Tibial artery (tissue), 4 donors: Measurements from ENCODE around the gene BAG5.
A peak's percentile ranks its signal among the peaks of the same experiment; 100 is the strongest.

Source experiments
- DNase-seq, 2 donors: peaks; one replicate each; pipeline ENCODE4 v3.0.0-alpha.2; 2019
- H3K27ac ChIP-seq, 2 donors: fragments of 200-600 bp; sonication (generic) in 1 of 2; 1 replicate in 1 of 2; 2 replicates in 1 of 2; pipeline ENCODE4 v1.5.1; 2018 to 2019; ENCODE audit warnings: mild to moderate bottlenecking in 1 of 2
- H3K27me3 ChIP-seq, 2 donors: fragments of 200-600 bp; sonication (generic) in 1 of 2; one replicate each; pipeline versions ENCODE4 v1.5.1 to v1.6.0; 2016 to 2019
- H3K36me3 ChIP-seq, 3 donors: fragments of 200-600 bp; sonication (generic) in 2 of 3; one replicate each; pipeline ENCODE4 v1.5.1; 2016 to 2019; ENCODE audit warnings: mild to moderate bottlenecking in 2 of 3
- H3K4me1 ChIP-seq, 4 donors: fragments of 200-600 bp; sonication (generic) in 2 of 4; 1 replicate in 3 of 4; 2 replicates in 1 of 4; pipeline ENCODE4 v1.5.1; 2016 to 2019
- H3K4me3 ChIP-seq, 2 donors: fragments of 200-600 bp; sonication (generic) in 1 of 2; 1 replicate in 1 of 2; 2 replicates in 1 of 2; pipeline ENCODE4 v1.5.1; 2018 to 2019; ENCODE audit warnings: mild to moderate bottlenecking in 2 of 2
- H3K9me3 ChIP-seq, 3 donors: fragments of 200-600 bp; sonication (generic) in 1 of 3; one replicate each; pipeline ENCODE4 v1.5.1; 2016 to 2019
- intact Hi-C: fragments of 100-400 bp; cut with DNase I; formaldehyde crosslinking; loops from one replicate; pipeline ENCODE4 v1.15.0; 2023; ENCODE audit warnings: low total_unique reads
- TF ChIP-seq, protein P1 (sequence below), 2 experiments: fragments of 200-600 bp in 1 of 2; fragments of 450-650 bp in 1 of 2; IDR thresholded peaks; one replicate each; pipeline ENCODE4 v1.5.1; 2017 to 2019; ENCODE audit warnings: antibody characterized with exemption in 2 of 2, mild to moderate bottlenecking in 1 of 2, moderate library complexity in 1 of 2

BAG5 gene

DNA sequence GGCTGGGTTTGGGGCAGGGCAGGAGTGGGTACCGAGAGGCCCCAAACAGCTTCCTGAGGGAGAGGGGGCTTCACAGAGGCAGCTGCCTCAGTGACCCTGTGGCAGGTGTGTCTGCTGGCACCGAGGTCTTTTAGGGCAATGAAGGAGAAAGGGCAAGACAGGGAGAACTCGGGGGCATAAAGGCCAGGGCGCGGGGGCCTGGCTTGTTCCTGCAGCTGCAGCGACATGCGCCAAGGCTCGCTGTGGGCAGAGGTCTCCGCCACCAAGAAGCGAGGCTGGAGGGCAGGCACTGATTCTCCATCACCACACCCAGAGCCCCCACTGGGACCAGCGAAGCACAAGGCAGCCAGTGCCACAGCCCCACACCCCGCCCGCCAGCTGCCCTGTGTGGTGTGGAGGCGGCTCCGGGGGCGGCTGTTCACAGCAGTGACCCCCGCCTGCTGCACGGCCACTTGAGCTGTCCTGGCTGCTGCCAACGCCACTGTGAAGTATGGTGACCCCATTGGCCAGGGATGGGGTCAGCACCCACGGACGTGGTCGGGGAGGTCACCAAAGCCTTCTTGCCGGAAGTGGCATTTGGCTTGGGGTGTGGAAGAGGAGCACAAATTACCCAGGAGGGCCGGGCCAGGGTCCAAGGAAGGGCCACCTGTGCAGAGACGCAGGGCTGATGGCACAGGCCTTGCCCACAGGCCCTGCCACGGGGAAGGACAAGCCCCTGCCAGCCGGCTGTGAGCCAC is 16.4 kb downstream of the BAG5 start:
- TF ChIP-seq, protein P1, sequence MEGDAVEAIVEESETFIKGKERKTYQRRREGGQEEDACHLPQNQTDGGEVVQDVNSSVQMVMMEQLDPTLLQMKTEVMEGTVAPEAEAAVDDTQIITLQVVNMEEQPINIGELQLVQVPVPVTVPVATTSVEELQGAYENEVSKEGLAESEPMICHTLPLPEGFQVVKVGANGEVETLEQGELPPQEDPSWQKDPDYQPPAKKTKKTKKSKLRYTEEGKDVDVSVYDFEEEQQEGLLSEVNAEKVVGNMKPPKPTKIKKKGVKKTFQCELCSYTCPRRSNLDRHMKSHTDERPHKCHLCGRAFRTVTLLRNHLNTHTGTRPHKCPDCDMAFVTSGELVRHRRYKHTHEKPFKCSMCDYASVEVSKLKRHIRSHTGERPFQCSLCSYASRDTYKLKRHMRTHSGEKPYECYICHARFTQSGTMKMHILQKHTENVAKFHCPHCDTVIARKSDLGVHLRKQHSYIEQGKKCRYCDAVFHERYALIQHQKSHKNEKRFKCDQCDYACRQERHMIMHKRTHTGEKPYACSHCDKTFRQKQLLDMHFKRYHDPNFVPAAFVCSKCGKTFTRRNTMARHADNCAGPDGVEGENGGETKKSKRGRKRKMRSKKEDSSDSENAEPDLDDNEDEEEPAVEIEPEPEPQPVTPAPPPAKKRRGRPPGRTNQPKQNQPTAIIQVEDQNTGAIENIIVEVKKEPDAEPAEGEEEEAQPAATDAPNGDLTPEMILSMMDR (IDR thresholded peaks at IDR 0.05): no peak
- Histone ChIP-seq H3K9me3 (no peaks in the 10 kb centered on the region), H3K4me3 (no peak overlapping the region), H3K27me3 (no peaks in the 10 kb centered on the region), H3K4me1 (peaks cover 14 to 85% (median 69%) of the 10 kb centered on the region in 4 donors), H3K36me3 (no peaks in the 10 kb centered on the region), H3K27ac (no peak overlapping the region)
- DNase-seq: peak in 1 of 2 donors; percentile 68
- intact Hi-C loops: loop anchor here (2.0 to 10.0 kb wide), 2 partner anchors 27 to 51 kb away; no protein-coding TSS in a partner anchor

DNA sequence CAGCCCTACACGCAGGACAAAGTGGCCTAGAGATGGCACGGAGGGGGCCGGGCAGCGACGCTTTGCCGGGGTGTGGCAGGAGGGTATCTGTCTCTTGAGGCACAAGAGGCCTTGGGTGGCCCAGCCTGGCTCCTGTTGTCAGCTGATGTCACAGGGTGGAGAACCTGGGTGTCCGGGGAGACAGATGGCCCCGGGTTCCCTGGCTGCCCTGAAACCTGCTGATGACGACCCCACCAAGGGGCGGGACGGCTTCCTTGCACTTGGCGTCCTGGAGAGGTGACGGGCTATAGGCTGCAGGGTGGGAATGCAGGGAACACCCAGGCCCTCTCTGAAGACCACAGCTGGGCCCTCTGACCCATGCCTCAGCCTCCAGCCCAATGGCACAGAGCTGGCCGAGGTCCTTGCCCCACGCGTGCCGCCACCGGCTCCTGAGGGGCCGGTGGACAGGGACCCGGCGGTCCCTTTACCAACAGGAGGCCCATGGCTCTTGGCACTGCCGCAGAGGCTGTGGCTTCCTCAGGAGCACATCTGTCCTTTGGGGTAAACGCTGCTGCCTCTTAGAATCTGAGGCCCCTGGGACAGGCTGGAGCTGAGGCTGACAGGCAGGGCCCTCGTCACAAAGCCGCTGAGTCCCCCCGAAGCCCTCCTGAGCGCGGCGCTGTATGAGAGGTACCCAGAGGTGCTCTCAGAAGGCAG is 17.1 kb downstream of the BAG5 start:
- no peaks in the 10 kb centered on the region for H3K27me3 ChIP-seq
- peaks cover 7 to 85% (median 68%) of the 10 kb centered on the region in 4 donors for H3K4me1 ChIP-seq
- intact Hi-C loops: loop anchor here (10.0 kb wide), 1 partner anchor 51 kb away; no protein-coding TSS in a partner anchor
- TF ChIP-seq, protein P1 (IDR thresholded peaks at IDR 0.05): no peak
- peak overlapping the region in 1 of 2 donors; percentile 86 for H3K27ac ChIP-seq
- H3K9me3 ChIP-seq: no peaks in the 10 kb centered on the region
- H3K36me3 ChIP-seq: no peaks in the 10 kb centered on the region
- DNase-seq: peak in 1 of 2 donors; percentile 67
- no peak overlapping the region for H3K4me3 ChIP-seq

DNA sequence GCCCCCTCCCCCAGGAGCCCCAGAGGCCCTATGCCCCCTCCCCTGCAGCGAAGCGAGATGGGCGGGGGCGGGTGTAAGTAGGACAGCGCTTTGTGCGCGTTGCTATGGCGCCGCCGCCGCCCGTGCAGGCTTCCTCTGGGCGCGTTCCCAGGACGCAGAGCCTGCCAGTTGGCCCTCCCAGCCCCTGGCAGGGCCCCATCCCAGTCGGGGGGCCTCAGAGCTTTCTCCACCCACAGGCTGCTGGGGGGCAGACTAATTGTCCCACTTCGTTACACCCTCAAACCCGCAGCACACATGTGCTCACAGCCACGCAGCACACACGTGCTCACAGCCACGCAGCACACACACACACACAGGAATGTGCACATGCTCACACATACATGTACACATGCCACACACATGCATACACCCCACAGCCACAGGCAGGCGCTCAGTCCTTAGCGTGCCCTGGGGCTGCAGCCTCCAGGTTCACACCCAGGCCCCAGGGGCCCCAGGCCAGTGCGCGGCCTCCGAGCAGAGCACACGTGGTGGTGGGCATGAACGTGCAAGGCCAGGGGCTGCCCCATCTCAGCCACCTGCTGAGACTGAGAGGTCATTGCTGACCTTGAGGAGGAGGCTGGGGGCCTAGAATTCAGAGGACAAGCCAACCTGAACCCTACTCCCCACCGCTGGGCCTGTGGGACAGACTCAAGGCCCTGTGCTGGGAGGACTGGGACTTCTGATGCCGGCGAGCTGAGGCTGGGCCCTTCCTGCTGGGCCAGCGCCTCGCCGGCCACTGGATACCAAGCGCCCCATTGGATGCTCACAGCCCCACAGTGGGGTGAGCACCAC is 17.9 kb downstream of the BAG5 start:
- peak overlapping the region; percentile 83 to 86 for H3K27ac ChIP-seq
- no peaks in the 10 kb centered on the region for H3K9me3 ChIP-seq
- intact Hi-C loops: loop anchor here (10.0 kb wide), 1 partner anchor 50 kb away; no protein-coding TSS in a partner anchor
- peaks cover 0 to 83% (median 67%) of the 10 kb centered on the region in 4 donors for H3K4me1 ChIP-seq
- DNase-seq: peak; percentile 27 to 76
- H3K36me3 ChIP-seq: no peaks in the 10 kb centered on the region
- no peaks in the 10 kb centered on the region for H3K27me3 ChIP-seq
- no peak overlapping the region for H3K4me3 ChIP-seq
- TF ChIP-seq, protein P1 (IDR thresholded peaks at IDR 0.05): no peak

DNA sequence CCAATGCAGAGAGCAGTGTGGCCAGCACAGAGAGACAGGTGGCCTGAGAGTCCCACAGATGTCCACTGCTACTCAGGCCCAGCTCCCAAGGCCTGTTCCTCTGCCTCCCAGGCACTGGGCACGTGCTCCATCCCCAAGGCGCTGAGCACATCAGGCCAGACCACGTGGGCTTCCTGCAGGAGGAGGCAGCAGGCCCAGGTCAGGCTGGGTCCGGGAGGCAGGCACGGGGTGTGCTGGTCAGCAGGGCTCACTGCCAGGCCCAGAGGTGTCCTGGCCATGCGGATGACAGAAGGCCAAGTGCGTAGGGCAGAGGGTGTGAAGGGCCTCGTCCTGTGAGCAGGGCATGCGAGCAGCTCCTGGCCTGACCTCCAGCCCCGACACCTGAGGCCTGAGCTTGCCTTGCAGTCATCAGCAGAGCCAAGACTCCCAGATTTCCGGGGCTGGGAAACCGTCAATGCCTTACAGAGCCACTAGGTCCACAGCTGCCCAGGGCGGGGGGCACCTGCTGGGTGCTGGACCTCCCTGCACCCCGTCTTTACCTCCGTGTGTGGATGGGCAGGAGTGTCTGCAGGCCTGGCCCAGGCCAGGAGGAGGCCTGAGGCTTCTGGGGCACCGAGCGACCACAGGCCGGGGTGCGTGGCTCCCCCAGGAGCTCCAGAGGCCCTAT is 18.6 kb downstream of the BAG5 start:
- DNase-seq: peak in 1 of 2 donors; percentile 89
- Histone ChIP-seq H3K9me3 (no peaks in the 10 kb centered on the region), H3K36me3 (no peaks in the 10 kb centered on the region), H3K27ac (peak overlapping the region; percentile 83 to 86), H3K4me3 (no peak overlapping the region), H3K4me1 (peaks cover 0 to 82% (median 68%) of the 10 kb centered on the region in 4 donors), H3K27me3 (no peaks in the 10 kb centered on the region)
- intact Hi-C loops: loop anchor here (10.0 kb wide), 1 partner anchor 49 kb away; no protein-coding TSS in a partner anchor
- TF ChIP-seq, protein P1 (IDR thresholded peaks at IDR 0.05): no peak

DNA sequence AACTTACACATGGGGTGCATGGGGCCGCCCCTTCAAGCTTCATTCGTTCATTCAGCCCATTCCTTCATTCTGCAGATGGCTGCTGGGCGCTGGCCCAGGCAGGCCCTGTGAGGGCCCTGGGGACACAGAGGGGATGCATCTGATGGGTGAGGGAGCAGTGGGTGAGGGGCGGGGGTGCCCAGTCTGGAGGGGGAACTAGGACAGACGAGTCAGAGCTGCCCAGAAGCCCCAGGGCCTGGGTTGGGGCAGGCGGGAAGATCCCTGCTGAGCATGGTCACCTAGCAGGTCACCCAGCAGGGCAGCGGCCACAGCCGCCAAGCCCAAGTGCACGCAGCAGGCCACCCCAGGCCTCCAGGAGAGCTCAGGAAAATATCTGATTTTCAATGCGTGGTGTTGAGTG is 19.3 kb downstream of the BAG5 start:
- peaks cover 0 to 82% (median 72%) of the 10 kb centered on the region in 4 donors for H3K4me1 ChIP-seq
- intact Hi-C loops: loop anchor here (10.0 kb wide), 1 partner anchor 48 kb away; no protein-coding TSS in a partner anchor
- DNase-seq: no peak
- H3K4me3 ChIP-seq: no peak overlapping the region
- no peaks in the 10 kb centered on the region for H3K36me3 ChIP-seq
- peak overlapping the region; percentile 83 to 86 for H3K27ac ChIP-seq
- TF ChIP-seq, protein P1 (IDR thresholded peaks at IDR 0.05): no peak
- H3K27me3 ChIP-seq: no peaks in the 10 kb centered on the region
- H3K9me3 ChIP-seq: no peaks in the 10 kb centered on the region
